ENCODE results near the gene PROCA1. TPM values are rescaled to one million over a fixed set of nuclear protein-coding genes. Genes with fewer than 3 reads are reported as not detected.

Gene PROCA1
- polyA plus RNA-seq, 4 donors: 2.3 to 5.4 (median 4.4) TPM

DNA sequence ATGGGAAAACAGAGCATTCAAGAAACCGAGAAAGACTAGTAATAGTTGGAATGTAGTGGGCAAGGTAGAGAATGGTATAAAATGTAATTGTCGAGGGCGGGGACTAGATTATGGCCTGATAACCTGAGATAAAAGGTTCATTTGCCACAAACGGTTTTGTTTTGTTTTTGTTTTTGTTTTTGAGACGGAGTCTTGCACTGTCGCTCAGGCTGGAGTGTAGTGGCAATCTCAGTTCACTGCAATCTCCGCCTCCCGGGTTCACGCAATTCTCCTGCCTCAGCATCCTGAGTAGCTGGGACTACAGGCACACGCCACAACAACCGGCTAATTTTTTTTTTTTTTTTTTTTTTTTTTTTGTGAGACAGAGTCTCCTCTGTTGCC is 18.3 kb upstream of the PROCA1 start:
- H3K4me1 ChIP-seq (ENCODE audit: control insufficient read depth in 3 of 3, insufficient read depth in 2 of 3, low read depth in 1 of 3, low read length in 2 of 3): peaks cover 0 to 15% (median 0%) of the 10 kb centered on the region in 3 donors
- DNase-seq (no peak), FAIRE-seq (no peak)
- peak overlapping the region in 1 of 3 donors; percentile 2 for H3K27ac ChIP-seq (ENCODE audit: low read depth in 1 of 3, low read length in 2 of 3)
- WGBS, 3 donors: 62 to 75% (median 69%) methylated on average over 11 of the region's 11 CpGs
- H3K9me3 ChIP-seq (ENCODE audit: control insufficient read depth in 2 of 2, insufficient read depth in 1 of 2, low read depth in 1 of 2, low read length in 1 of 2): no peaks in the 10 kb centered on the region
- H3K27me3 ChIP-seq (ENCODE audit: control insufficient read depth in 3 of 3, insufficient read depth in 3 of 3, low read length in 3 of 3): no peaks in the 10 kb centered on the region
- peaks cover 0 to 14% (median 0%) of the 10 kb centered on the region in 3 donors for H3K36me3 ChIP-seq (ENCODE audit: control insufficient read depth in 3 of 3, insufficient read depth in 2 of 3, low read depth in 1 of 3, low read length in 3 of 3)
- H3K4me3 ChIP-seq (ENCODE audit: low read depth in 1 of 3, low read length in 3 of 3): no peak overlapping the region

- Histone ChIP-seq H3K9me3 (ENCODE audit: control insufficient read depth in 2 of 2, insufficient read depth in 1 of 2, low read depth in 1 of 2, low read length in 1 of 2) (no peaks in the 10 kb centered on the region), H3K36me3 (ENCODE audit: control insufficient read depth in 3 of 3, insufficient read depth in 2 of 3, low read depth in 1 of 3, low read length in 3 of 3) (peaks cover 1 to 14% (median 2%) of the 10 kb centered on the region in 3 donors), H3K4me3 (ENCODE audit: low read depth in 1 of 3, low read length in 3 of 3) (peak within 1 kb of the TSS; percentile 41 to 65 (median 60)), H3K27ac (ENCODE audit: low read depth in 1 of 3, low read length in 2 of 3) (peak within 1 kb of the TSS; percentile 85 to 99 (median 99)), H3K4me1 (ENCODE audit: control insufficient read depth in 3 of 3, insufficient read depth in 2 of 3, low read depth in 1 of 3, low read length in 2 of 3) (peaks cover 0 to 16% (median 0%) of the 10 kb centered on the region in 3 donors), H3K27me3 (ENCODE audit: control insufficient read depth in 3 of 3, insufficient read depth in 3 of 3, low read length in 3 of 3) (no peaks in the 10 kb centered on the region)
- FAIRE-seq (no peak), DNase-seq (peak; percentile 98)
- WGBS, 3 donors: 0% methylated on average over 56 to 64 of the region's 64 CpGs
Measured at GRCh38 chr17:28728364-28729200, 16.9 kb upstream of the PROCA1 start, which contains the start of gene NEK8. TSS of gene NEK8 (plus strand) at chr17:28728788. CDS start at chr17:28728814, 26 bp downstream.

- Histone ChIP-seq H3K27ac (ENCODE audit: low read depth in 1 of 3, low read length in 2 of 3) (peak overlapping the region; percentile 72 to 99 (median 79)), H3K27me3 (ENCODE audit: control insufficient read depth in 3 of 3, insufficient read depth in 3 of 3, low read length in 3 of 3) (no peaks in the 10 kb centered on the region), H3K9me3 (ENCODE audit: control insufficient read depth in 2 of 2, insufficient read depth in 1 of 2, low read depth in 1 of 2, low read length in 1 of 2) (no peaks in the 10 kb centered on the region), H3K4me3 (ENCODE audit: low read depth in 1 of 3, low read length in 3 of 3) (peak overlapping the region; percentile 38 to 60 (median 52)), H3K36me3 (ENCODE audit: control insufficient read depth in 3 of 3, insufficient read depth in 2 of 3, low read depth in 1 of 3, low read length in 3 of 3) (peaks cover 5 to 30% (median 8%) of the 10 kb centered on the region in 3 donors), H3K4me1 (ENCODE audit: control insufficient read depth in 3 of 3, insufficient read depth in 2 of 3, low read depth in 1 of 3, low read length in 2 of 3) (peaks cover 0 to 27% (median 0%) of the 10 kb centered on the region in 3 donors)
- FAIRE-seq (no peak), DNase-seq (peak; percentile 94 to 97)
- WGBS, 3 donors: 0% methylated on average over 53 to 57 of the region's 57 CpGs
Measured at GRCh38 chr17:28726627-28727491, 15.2 kb upstream of the PROCA1 start.

DNA sequence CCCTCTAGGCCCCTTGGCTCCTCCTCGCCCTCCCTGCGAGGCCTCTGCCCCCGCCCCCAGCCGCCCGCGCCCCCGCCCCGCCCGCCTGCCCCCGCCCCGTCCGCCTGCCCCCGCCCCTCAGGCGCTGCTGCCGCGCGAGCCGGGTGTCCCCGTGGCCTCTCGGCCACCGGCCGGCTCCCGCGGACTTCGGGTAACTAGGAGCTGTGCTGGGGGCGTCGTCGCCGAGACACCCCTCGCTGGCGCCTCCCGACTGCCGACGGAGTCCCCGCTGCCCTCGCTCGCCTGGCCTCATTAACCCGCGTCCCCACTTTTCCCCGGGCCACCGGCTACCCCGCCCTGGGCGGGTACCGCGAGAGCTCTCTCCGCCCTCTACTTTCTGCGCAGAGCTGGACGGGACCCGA is 14.5 kb upstream of the PROCA1 start, which contains the start of gene TLCD1:
Gene TLCD1, minus strand, starts transcription at position 8 of the 401 bp plus-strand sequence. CDS start 136 bp downstream, outside the sequence.
- Histone ChIP-seq H3K36me3 (ENCODE audit: control insufficient read depth in 3 of 3, insufficient read depth in 2 of 3, low read depth in 1 of 3, low read length in 3 of 3) (peaks cover 5 to 34% (median 8%) of the 10 kb centered on the region in 3 donors), H3K4me1 (ENCODE audit: control insufficient read depth in 3 of 3, insufficient read depth in 2 of 3, low read depth in 1 of 3, low read length in 2 of 3) (peaks cover 0 to 32% (median 2%) of the 10 kb centered on the region in 3 donors), H3K27ac (ENCODE audit: low read depth in 1 of 3, low read length in 2 of 3) (peak within 1 kb of the TSS; percentile 72 to 99 (median 79)), H3K4me3 (ENCODE audit: low read depth in 1 of 3, low read length in 3 of 3) (peak within 1 kb of the TSS; percentile 38 to 60 (median 52)), H3K9me3 (ENCODE audit: control insufficient read depth in 2 of 2, insufficient read depth in 1 of 2, low read depth in 1 of 2, low read length in 1 of 2) (no peaks in the 10 kb centered on the region), H3K27me3 (ENCODE audit: control insufficient read depth in 3 of 3, insufficient read depth in 3 of 3, low read length in 3 of 3) (no peaks in the 10 kb centered on the region)
- no peak for FAIRE-seq
- peak; percentile 74 to 94 for DNase-seq
- 0 to 1% (median 0%) methylated on average over 9 to 49 of the region's 49 CpGs for WGBS, 3 donors

DNA sequence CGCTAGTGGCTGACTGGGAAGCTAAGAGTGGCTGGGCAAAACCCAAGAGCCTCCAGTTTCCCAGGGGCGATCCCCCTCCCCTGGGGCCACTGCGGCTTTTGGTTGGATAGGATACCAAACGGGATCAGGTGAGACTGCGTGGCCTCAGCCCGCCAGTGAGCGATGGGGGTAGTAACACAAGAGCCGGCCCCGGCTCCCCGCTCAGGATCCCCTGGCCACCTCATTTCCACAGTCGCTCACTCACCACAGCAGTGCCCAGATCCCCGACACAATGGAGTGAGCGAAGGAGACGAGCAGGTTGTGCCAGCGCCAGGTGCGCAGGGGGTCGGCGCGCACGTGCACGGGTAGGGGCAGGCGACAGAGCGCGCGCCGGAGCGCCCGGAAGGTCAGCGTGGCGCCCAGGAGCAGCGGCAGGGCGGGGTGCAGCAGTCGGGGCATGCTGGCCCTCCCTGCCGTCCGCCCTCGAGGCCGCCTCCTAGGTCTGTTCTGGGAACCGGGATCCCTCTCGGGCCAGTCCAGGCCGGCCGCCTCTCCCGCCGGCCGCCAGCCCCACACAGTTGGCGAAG is 14.1 kb upstream of the PROCA1 start:
- peak overlapping the region; percentile 38 to 60 (median 52) for H3K4me3 ChIP-seq (ENCODE audit: low read depth in 1 of 3, low read length in 3 of 3)
- peak; percentile 64 to 86 for DNase-seq
- 1% methylated on average over 34 to 45 of the region's 45 CpGs for WGBS, 3 donors
- H3K27ac ChIP-seq (ENCODE audit: low read depth in 1 of 3, low read length in 2 of 3): peak overlapping the region; percentile 67 to 99 (median 73)
- peaks cover 5 to 39% (median 11%) of the 10 kb centered on the region in 3 donors for H3K36me3 ChIP-seq (ENCODE audit: control insufficient read depth in 3 of 3, insufficient read depth in 2 of 3, low read depth in 1 of 3, low read length in 3 of 3)
- H3K4me1 ChIP-seq (ENCODE audit: control insufficient read depth in 3 of 3, insufficient read depth in 2 of 3, low read depth in 1 of 3, low read length in 2 of 3): peaks cover 0 to 37% (median 2%) of the 10 kb centered on the region in 3 donors
- no peak for FAIRE-seq
- H3K9me3 ChIP-seq (ENCODE audit: control insufficient read depth in 2 of 2, insufficient read depth in 1 of 2, low read depth in 1 of 2, low read length in 1 of 2): no peaks in the 10 kb centered on the region
- no peaks in the 10 kb centered on the region for H3K27me3 ChIP-seq (ENCODE audit: control insufficient read depth in 3 of 3, insufficient read depth in 3 of 3, low read length in 3 of 3)

DNA sequence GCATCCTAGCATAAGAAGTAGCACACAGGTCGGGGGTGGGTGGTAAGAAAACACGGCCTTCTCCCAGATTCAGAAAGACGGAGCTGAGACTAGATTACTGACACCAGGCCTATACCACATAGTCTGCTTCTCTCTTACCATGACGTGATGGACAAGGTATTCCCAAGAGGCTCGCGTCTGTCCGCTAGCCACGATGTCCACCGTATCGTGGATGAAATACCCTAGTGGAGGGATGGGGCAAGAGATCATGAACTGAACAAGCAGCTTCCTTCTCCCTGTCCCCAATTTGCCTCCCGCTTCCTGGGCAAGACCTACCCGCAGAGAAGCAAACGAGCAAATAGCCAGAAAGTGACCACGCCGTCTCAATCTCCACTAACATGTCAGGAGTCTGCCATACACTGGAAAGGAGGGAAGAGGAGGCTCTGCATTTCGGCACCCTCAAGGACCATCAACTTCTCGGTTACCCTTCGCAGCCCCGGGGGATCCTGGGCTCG is 13.5 kb upstream of the PROCA1 start:
- DNase-seq (peak; percentile 29 to 50), FAIRE-seq (no peak)
- H3K27me3 ChIP-seq (ENCODE audit: control insufficient read depth in 3 of 3, insufficient read depth in 3 of 3, low read length in 3 of 3): no peaks in the 10 kb centered on the region
- WGBS, 3 donors: 12 to 19% (median 12%) methylated on average over 20 of the region's 20 CpGs
- peak overlapping the region; percentile 67 to 99 (median 73) for H3K27ac ChIP-seq (ENCODE audit: low read depth in 1 of 3, low read length in 2 of 3)
- H3K9me3 ChIP-seq (ENCODE audit: control insufficient read depth in 2 of 2, insufficient read depth in 1 of 2, low read depth in 1 of 2, low read length in 1 of 2): no peaks in the 10 kb centered on the region
- peaks cover 0 to 37% (median 2%) of the 10 kb centered on the region in 3 donors for H3K4me1 ChIP-seq (ENCODE audit: control insufficient read depth in 3 of 3, insufficient read depth in 2 of 3, low read depth in 1 of 3, low read length in 2 of 3)
- peaks cover 5 to 43% (median 11%) of the 10 kb centered on the region in 3 donors for H3K36me3 ChIP-seq (ENCODE audit: control insufficient read depth in 3 of 3, insufficient read depth in 2 of 3, low read depth in 1 of 3, low read length in 3 of 3)
- peak overlapping the region in 2 of 3 donors; percentile 52 to 60 for H3K4me3 ChIP-seq (ENCODE audit: low read depth in 1 of 3, low read length in 3 of 3)

- Histone ChIP-seq H3K4me1 (ENCODE audit: control insufficient read depth in 3 of 3, insufficient read depth in 2 of 3, low read depth in 1 of 3, low read length in 2 of 3) (peaks cover 0 to 37% (median 2%) of the 10 kb centered on the region in 3 donors), H3K9me3 (ENCODE audit: control insufficient read depth in 2 of 2, insufficient read depth in 1 of 2, low read depth in 1 of 2, low read length in 1 of 2) (no peaks in the 10 kb centered on the region), H3K4me3 (ENCODE audit: low read depth in 1 of 3, low read length in 3 of 3) (peak overlapping the region in 1 of 3 donors; percentile 60), H3K27ac (ENCODE audit: low read depth in 1 of 3, low read length in 2 of 3) (peak overlapping the region in 2 of 3 donors; percentile 67 to 99), H3K36me3 (ENCODE audit: control insufficient read depth in 3 of 3, insufficient read depth in 2 of 3, low read depth in 1 of 3, low read length in 3 of 3) (peaks cover 5 to 43% (median 11%) of the 10 kb centered on the region in 3 donors), H3K27me3 (ENCODE audit: control insufficient read depth in 3 of 3, insufficient read depth in 3 of 3, low read length in 3 of 3) (no peaks in the 10 kb centered on the region)
- DNase-seq: no peak
- FAIRE-seq: no peak
- WGBS, 3 donors: 65 to 75% (median 74%) methylated on average over 10 of the region's 10 CpGs
Measured at GRCh38 chr17:28724500-28725165, 12.9 kb upstream of the PROCA1 start.

Data from small intestine (tissue), 7 donors.